Brain microvascular endothelial cell (primary cell): Measurements from ENCODE around the gene C2orf76.

Source experiments
- DNase-seq: peaks from one replicate; pipeline ENCODE4 v3.0.0-alpha.2; 2020
- H3K27ac ChIP-seq: fragments of 250-450 bp; sonication (Bioruptor Pico); 2 replicates; pipeline ENCODE4 v1.5.1; 2020; ENCODE audit warnings: mild to moderate bottlenecking, moderate library complexity
- H3K27me3 ChIP-seq: fragments of 250-450 bp; sonication (Bioruptor Pico); replicated peaks from 2 replicates; pipeline ENCODE4 v1.5.1; 2020; ENCODE audit warnings: mild to moderate bottlenecking
- H3K36me3 ChIP-seq: fragments of 250-450 bp; sonication (Bioruptor Pico); replicated peaks from 2 replicates; pipeline ENCODE4 v1.5.1; 2020; ENCODE audit warnings: mild to moderate bottlenecking
- H3K4me3 ChIP-seq: 2 replicates; pipeline ENCODE4 v1.5.1; 2011; ENCODE audit warnings: low read depth, mild to moderate bottlenecking, control low read depth, low read length, moderate library complexity
- in situ Hi-C: cut with HindIII; loops from 2 replicates; pipeline ENCODE4 v1.10.0; 2017; ENCODE audit warnings: low sequenced_read_pairs, low pct_ligation_motif_present
- TF ChIP-seq, protein P1 (sequence below): IDR thresholded peaks from 2 replicates; pipeline ENCODE4 v1.5.1; 2011; ENCODE audit warnings: low read depth, mild to moderate bottlenecking, moderate library complexity, low read length, control low read depth, inconsistent platforms; ENCODE audit errors: missing control alignments

The C2orf76 gene

DNA sequence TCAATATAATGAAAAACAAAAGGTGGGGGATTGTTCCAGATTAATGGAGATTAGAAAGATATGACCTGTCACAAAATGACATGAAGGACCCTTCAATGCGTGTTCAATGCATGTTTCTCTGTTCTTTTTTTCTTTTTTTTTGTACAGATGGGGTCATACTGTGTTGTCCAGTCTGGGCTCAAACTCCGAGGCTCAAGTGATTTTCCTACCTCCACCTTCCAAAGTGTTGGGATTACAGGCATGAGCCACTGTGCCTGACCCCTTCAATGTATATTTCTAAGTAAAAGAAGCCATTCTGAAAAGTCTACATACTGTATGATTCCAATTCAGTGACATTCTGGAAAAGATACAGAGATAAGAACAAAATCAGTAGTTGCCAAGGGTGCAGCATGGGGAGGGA is 32.8 kb downstream of the C2orf76 start:
- no peak for DNase-seq
- Histone ChIP-seq H3K27ac (no peak overlapping the region), H3K27me3 (no peaks in the 10 kb centered on the region), H3K4me3 (no peak overlapping the region), H3K36me3 (no peaks in the 10 kb centered on the region)
- in situ Hi-C loops, result no loop called here
- TF ChIP-seq, protein P1, sequence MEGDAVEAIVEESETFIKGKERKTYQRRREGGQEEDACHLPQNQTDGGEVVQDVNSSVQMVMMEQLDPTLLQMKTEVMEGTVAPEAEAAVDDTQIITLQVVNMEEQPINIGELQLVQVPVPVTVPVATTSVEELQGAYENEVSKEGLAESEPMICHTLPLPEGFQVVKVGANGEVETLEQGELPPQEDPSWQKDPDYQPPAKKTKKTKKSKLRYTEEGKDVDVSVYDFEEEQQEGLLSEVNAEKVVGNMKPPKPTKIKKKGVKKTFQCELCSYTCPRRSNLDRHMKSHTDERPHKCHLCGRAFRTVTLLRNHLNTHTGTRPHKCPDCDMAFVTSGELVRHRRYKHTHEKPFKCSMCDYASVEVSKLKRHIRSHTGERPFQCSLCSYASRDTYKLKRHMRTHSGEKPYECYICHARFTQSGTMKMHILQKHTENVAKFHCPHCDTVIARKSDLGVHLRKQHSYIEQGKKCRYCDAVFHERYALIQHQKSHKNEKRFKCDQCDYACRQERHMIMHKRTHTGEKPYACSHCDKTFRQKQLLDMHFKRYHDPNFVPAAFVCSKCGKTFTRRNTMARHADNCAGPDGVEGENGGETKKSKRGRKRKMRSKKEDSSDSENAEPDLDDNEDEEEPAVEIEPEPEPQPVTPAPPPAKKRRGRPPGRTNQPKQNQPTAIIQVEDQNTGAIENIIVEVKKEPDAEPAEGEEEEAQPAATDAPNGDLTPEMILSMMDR, result no peak

GRCh38 chr2:119333360-119333759 is 33.3 kb downstream of the C2orf76 start:
- DNase-seq, result no peak

DNA sequence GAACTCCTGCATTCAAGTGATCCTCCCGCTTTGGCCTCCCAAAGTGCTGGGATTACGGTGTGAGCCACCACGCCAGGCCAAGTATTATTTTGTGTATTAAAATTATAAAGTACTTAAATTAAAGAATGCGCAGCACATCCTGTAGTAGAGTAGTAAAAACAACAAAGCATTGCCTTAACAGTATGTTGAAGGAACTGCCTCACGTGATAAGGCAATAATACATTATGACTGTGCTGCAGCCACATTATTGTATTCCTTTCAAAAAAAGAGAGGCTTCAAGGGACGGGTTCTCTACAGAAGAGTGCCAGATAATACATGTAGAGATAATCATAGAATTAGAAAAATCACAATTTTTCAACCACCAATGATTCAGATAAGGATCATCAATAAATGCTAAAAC is 33.7 kb downstream of the C2orf76 start:
- no peak overlapping the region for H3K4me3 ChIP-seq
- no peak for DNase-seq
- TF ChIP-seq, protein P1, result no peak
- no peak overlapping the region for H3K27ac ChIP-seq
- in situ Hi-C loops, result no loop called here
- H3K36me3 ChIP-seq, result no peaks in the 10 kb centered on the region
- no peaks in the 10 kb centered on the region for H3K27me3 ChIP-seq

More at GRCh38 chr2:119333360-119333759, 33.3 kb downstream of the C2orf76 start:
- Histone ChIP-seq H3K36me3 (no peaks in the 10 kb centered on the region), H3K27ac (no peak overlapping the region), H3K27me3 (no peaks in the 10 kb centered on the region), H3K4me3 (no peak overlapping the region)
- in situ Hi-C loops, result no loop called here
- TF ChIP-seq, protein P1, result no peak

DNA sequence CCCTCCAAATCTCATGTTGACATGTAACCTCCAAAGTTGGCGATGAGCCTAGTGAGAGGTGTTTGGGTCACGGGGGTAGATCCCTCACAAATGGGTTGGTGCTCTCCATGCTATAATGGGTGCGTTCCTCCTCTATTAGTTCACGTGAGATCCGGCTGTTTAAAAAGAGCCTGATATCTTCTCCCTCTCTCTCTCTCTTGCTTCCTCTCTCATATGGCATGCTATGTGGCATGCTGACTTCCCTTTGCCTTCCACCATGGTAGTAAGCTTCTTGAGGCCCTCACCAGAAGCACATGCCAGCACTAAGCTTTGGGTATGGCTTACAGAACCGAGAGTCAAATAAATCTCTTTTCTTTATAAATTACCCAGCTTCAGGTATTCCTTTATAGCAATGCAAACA is 39.2 kb downstream of the C2orf76 start:
- in situ Hi-C loops, result no loop called here
- H3K36me3 ChIP-seq, result no peaks in the 10 kb centered on the region
- no peaks in the 10 kb centered on the region for H3K27me3 ChIP-seq
- H3K4me3 ChIP-seq, result no peak overlapping the region
- H3K27ac ChIP-seq, result no peak overlapping the region
- DNase-seq, result no peak
- TF ChIP-seq, protein P1, result no peak

GRCh38 chr2:119326938-119327337 is 39.7 kb downstream of the C2orf76 start:
- no peaks in the 10 kb centered on the region for H3K36me3 ChIP-seq
- TF ChIP-seq, protein P1, result no peak
- DNase-seq, result no peak
- no peak overlapping the region for H3K27ac ChIP-seq
- H3K27me3 ChIP-seq, result no peaks in the 10 kb centered on the region
- in situ Hi-C loops, result no loop called here
- no peak overlapping the region for H3K4me3 ChIP-seq

- in situ Hi-C loops, result no loop called here
- no peak for DNase-seq
- TF ChIP-seq, protein P1, result no peak
- no peak overlapping the region for H3K27ac ChIP-seq
- no peak overlapping the region for H3K4me3 ChIP-seq
- H3K27me3 ChIP-seq, result no peaks in the 10 kb centered on the region
- H3K36me3 ChIP-seq, result no peaks in the 10 kb centered on the region
These were observed 41.9 kb downstream of the C2orf76 start for GRCh38 chr2:119324685-119325270.
